HEK293 (cell line): Measurements from ENCODE around the gene WFS1.

Source experiments
- CTCF ChIA-PET: fragments of 350-600 bp; formaldehyde crosslinking; extraction: SDS; loops from one replicate; lab custom pipeline; 2021; ENCODE audit warnings: antibody characterized with exemption; lab: Yijun Ruan, JAX
- POLR2A ChIA-PET: fragments of 300-600 bp; formaldehyde crosslinking; extraction: SDS; loops from one replicate; lab custom pipeline; 2020; ENCODE audit warnings: antibody characterized with exemption, inconsistent platforms; lab: Yijun Ruan, JAX
- H3K27ac ChIP-seq: fragments of 200-500 bp; sonication (Bioruptor generic); 2 replicates; pipeline ENCODE4 v1.5.1; 2014; ENCODE audit warnings: low read depth, low read length, control low read depth, inconsistent platforms; ENCODE audit errors: extremely low read depth
- H3K36me3 ChIP-seq, 2 experiments: fragments of 200-500 bp in 1 of 2; sonication (Bioruptor generic) in 1 of 2; 1 replicate in 1 of 2; 2 replicates in 1 of 2; pipeline ENCODE4 v1.5.1; 2014 to 2017; ENCODE audit warnings: inconsistent platforms in 2 of 2, low read length in 2 of 2; ENCODE audit not compliant: control insufficient read depth in 2 of 2, insufficient read depth in 1 of 2
- H3K4me1 ChIP-seq: fragments of 200-500 bp; sonication (Bioruptor generic); 2 replicates; pipeline ENCODE4 v1.5.1; 2014; ENCODE audit warnings: mild to moderate bottlenecking, low read length, inconsistent platforms; ENCODE audit not compliant: control insufficient read depth, insufficient read depth
- H3K4me3 ChIP-seq: 2 replicates; pipeline ENCODE4 v1.5.1; 2011; ENCODE audit warnings: low read depth, mild to moderate bottlenecking, control low read depth, low read length, moderate library complexity
- H3K9me3 ChIP-seq: fragments of 200-500 bp; sonication (Bioruptor generic); 2 replicates; pipeline ENCODE4 v1.5.1; 2014; ENCODE audit warnings: low read depth, low read length, inconsistent platforms; ENCODE audit not compliant: control insufficient read depth, insufficient read depth
- MYNN ChIP-seq: fragments of 450-650 bp; formaldehyde crosslinking; IDR thresholded peaks from 2 replicates; pipeline ENCODE4 v1.5.1; 2016; ENCODE audit warnings: missing biosample characterization, missing genetic modification characterization, borderline replicate concordance
- TCF7L2 ChIP-seq: IDR thresholded peaks from 2 replicates; pipeline ENCODE4 v1.6.1; 2011; ENCODE audit warnings: low read depth, mild to moderate bottlenecking, inconsistent platforms, low read length, moderate library complexity, borderline replicate concordance
- WT1 ChIP-seq: fragments of 450-650 bp; formaldehyde crosslinking; IDR thresholded peaks from 2 replicates; pipeline ENCODE4 v1.5.1; 2016; ENCODE audit warnings: missing biosample characterization, missing genetic modification characterization
- ZBTB48 ChIP-seq: fragments of 450-650 bp; formaldehyde crosslinking; IDR thresholded peaks from 2 replicates; pipeline ENCODE4 v1.5.1; 2016; ENCODE audit warnings: missing biosample characterization, missing genetic modification characterization
- ZBTB7A ChIP-seq: fragments of 450-650 bp; formaldehyde crosslinking; IDR thresholded peaks from 2 replicates; pipeline ENCODE4 v1.5.1; 2016; ENCODE audit warnings: low read depth, missing biosample characterization, missing genetic modification characterization
- ZNF140 ChIP-seq: fragments of 450-650 bp; formaldehyde crosslinking; IDR thresholded peaks from 2 replicates; pipeline ENCODE4 v1.5.1; 2016; ENCODE audit warnings: missing biosample characterization, missing genetic modification characterization
- ZNF501 ChIP-seq: fragments of 450-650 bp; formaldehyde crosslinking; IDR thresholded peaks from 2 replicates; pipeline ENCODE4 v1.5.1; 2016; ENCODE audit warnings: missing biosample characterization, missing genetic modification characterization
- ZNF558 ChIP-seq: fragments of 450-650 bp; formaldehyde crosslinking; IDR thresholded peaks from 2 replicates; pipeline ENCODE4 v1.5.1; 2016; ENCODE audit warnings: missing biosample characterization, missing genetic modification characterization
- ZNF561 ChIP-seq: fragments of 450-650 bp; IDR thresholded peaks from 2 replicates; pipeline ENCODE4 v1.5.1; 2018; ENCODE audit warnings: missing biosample characterization, missing genetic modification characterization, borderline replicate concordance
- ZNF624 ChIP-seq: fragments of 450-650 bp; formaldehyde crosslinking; IDR thresholded peaks from 2 replicates; pipeline ENCODE4 v1.5.1; 2017; ENCODE audit warnings: missing biosample characterization, missing genetic modification characterization
- ZNF785 ChIP-seq: fragments of 450-650 bp; formaldehyde crosslinking; IDR thresholded peaks from 2 replicates; pipeline ENCODE4 v1.5.1; 2016; ENCODE audit warnings: missing biosample characterization, missing genetic modification characterization
- ZSCAN23 ChIP-seq: fragments of 450-650 bp; formaldehyde crosslinking; IDR thresholded peaks from 2 replicates; pipeline ENCODE4 v1.5.1; 2016; ENCODE audit warnings: missing biosample characterization, missing genetic modification characterization
- TF ChIP-seq, protein P1 (sequence below): fragments of 450-650 bp; formaldehyde crosslinking; IDR thresholded peaks from 2 replicates; pipeline ENCODE4 v1.5.1; 2016; ENCODE audit warnings: missing biosample characterization, missing genetic modification characterization
- TF ChIP-seq, protein P2 (sequence below): IDR thresholded peaks from 2 replicates; pipeline ENCODE4 v1.6.1; 2011; ENCODE audit warnings: mild to moderate bottlenecking, low read depth, low read length, borderline replicate concordance
- TF ChIP-seq, protein P3 (sequence below): fragments of 450-650 bp; formaldehyde crosslinking; IDR thresholded peaks from 2 replicates; pipeline ENCODE4 v1.5.1; 2017; ENCODE audit warnings: missing biosample characterization, missing genetic modification characterization
- TF ChIP-seq, protein P4 (sequence below): fragments of 450-650 bp; formaldehyde crosslinking; IDR thresholded peaks from 2 replicates; pipeline ENCODE4 v1.5.1; 2016; ENCODE audit warnings: missing biosample characterization, missing genetic modification characterization

The WFS1 gene

DNA sequence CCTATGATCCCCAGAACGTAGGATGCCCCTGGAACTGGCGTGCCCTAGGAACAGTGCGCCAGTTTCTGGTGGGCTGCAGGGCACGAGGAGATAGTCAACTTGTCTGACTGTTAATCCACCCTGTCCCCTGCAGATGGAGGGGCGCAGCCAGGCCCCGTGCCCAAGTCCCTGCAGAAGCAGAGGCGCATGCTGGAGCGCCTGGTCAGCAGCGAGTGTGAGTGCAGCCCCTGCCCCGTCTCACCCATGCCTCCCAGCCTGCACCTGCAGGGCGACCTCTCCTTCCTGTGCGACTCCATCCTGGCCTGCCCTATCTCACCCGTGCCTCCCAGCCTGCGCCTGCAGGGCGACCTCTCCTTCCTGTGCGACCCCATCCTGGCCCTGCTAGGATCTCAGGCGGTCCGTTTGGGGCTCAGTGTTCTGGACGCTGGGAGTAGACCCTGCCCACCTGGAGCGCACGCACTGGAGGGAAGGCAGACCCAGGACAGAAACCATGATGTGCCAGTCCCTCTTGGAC, 22.2 kb downstream of the WFS1 start:
- no peaks in the 10 kb centered on the region for H3K4me1 ChIP-seq
- no peaks in the 10 kb centered on the region for H3K9me3 ChIP-seq
- ChIA-PET POLR2A (no interaction called here), CTCF (no interaction called here)
- H3K27ac ChIP-seq, result no peak overlapping the region
- H3K36me3 ChIP-seq, result peaks cover 0 to 70% of the 10 kb centered on the region in 2 experiments; a peak in 1 of 3 replicates
- TF ChIP-seq TCF7L2 (no peak), ZNF501 (tag by site-specific recombination) (no peak), ZNF558 (tag by site-specific recombination) (no peak), ZNF140 (tag by site-specific recombination) (no peak), ZNF624 (tag by site-specific recombination) (no peak)
- TF ChIP-seq, protein P1, sequence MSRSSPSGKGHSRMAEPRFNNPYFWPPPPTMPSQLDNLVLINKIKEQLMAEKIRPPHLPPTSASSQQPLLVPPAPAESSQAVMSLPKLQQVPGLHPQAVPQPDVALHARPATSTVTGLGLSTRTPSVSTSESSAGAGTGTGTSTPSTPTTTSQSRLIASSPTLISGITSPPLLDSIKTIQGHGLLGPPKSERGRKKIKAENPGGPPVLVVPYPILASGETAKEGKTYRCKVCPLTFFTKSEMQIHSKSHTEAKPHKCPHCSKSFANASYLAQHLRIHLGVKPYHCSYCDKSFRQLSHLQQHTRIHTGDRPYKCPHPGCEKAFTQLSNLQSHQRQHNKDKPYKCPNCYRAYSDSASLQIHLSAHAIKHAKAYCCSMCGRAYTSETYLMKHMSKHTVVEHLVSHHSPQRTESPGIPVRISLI (tag by site-specific recombination), result no peak
- TF ChIP-seq, protein P2, sequence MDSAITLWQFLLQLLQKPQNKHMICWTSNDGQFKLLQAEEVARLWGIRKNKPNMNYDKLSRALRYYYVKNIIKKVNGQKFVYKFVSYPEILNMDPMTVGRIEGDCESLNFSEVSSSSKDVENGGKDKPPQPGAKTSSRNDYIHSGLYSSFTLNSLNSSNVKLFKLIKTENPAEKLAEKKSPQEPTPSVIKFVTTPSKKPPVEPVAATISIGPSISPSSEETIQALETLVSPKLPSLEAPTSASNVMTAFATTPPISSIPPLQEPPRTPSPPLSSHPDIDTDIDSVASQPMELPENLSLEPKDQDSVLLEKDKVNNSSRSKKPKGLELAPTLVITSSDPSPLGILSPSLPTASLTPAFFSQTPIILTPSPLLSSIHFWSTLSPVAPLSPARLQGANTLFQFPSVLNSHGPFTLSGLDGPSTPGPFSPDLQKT, result no peak
- TF ChIP-seq, protein P3, sequence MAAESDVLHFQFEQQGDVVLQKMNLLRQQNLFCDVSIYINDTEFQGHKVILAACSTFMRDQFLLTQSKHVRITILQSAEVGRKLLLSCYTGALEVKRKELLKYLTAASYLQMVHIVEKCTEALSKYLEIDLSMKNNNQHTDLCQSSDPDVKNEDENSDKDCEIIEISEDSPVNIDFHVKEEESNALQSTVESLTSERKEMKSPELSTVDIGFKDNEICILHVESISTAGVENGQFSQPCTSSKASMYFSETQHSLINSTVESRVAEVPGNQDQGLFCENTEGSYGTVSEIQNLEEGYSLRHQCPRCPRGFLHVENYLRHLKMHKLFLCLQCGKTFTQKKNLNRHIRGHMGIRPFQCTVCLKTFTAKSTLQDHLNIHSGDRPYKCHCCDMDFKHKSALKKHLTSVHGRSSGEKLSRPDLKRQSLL (tag by site-specific recombination), result no peak
- H3K4me3 ChIP-seq, result no peak overlapping the region

DNA sequence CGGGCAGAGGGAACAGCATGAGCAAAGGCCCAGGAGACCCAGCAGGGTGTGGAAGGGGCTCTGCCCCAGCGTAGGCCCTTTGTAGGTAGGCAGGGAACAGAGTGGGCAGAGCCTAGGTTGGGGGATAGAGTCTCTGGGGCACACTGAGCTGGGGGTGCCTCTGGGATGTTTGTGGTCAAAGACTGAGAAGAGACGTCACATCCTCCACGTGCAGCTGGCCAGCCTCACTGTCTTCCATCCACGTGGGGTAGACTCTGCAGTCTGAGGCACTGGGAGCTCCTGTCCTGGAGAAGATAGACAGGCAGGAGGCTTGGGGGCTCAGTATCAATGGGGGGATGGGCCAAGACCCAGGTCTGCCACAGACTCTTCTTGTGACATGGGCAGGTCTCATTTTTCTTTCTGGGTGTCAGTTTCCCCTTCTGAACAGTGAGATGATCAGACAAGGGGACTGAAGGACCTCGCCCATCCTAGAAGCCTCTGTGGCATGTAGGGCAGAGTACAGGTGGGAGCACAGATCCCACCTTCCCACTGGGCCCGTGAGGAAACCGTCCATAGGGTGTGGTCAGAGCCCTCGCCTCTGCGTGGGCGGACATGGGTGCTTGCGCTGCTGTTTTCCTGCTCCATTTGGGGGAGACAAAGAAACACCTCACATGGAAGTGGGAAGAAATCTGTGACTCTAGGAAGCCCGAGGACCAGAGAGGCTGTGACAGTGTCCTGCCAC, 22.9 kb downstream of the WFS1 start:
- no peak overlapping the region for H3K27ac ChIP-seq
- ChIA-PET CTCF (no interaction called here), POLR2A (no interaction called here)
- TF ChIP-seq, protein P4, sequence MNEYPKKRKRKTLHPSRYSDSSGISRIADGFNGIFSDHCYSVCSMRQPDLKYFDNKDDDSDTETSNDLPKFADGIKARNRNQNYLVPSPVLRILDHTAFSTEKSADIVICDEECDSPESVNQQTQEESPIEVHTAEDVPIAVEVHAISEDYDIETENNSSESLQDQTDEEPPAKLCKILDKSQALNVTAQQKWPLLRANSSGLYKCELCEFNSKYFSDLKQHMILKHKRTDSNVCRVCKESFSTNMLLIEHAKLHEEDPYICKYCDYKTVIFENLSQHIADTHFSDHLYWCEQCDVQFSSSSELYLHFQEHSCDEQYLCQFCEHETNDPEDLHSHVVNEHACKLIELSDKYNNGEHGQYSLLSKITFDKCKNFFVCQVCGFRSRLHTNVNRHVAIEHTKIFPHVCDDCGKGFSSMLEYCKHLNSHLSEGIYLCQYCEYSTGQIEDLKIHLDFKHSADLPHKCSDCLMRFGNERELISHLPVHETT, result no peak
- TF ChIP-seq ZBTB7A (tag by site-specific recombination) (no peak), WT1 (no peak), ZNF561 (no peak), ZBTB48 (no peak), ZNF785 (tag by site-specific recombination) (no peak)
- H3K36me3 ChIP-seq, result peaks cover 0 to 69% of the 10 kb centered on the region in 2 experiments; a peak in 1 of 3 replicates
- no peaks in the 10 kb centered on the region for H3K4me1 ChIP-seq
- H3K4me3 ChIP-seq, result no peak overlapping the region
- H3K9me3 ChIP-seq, result no peaks in the 10 kb centered on the region

DNA sequence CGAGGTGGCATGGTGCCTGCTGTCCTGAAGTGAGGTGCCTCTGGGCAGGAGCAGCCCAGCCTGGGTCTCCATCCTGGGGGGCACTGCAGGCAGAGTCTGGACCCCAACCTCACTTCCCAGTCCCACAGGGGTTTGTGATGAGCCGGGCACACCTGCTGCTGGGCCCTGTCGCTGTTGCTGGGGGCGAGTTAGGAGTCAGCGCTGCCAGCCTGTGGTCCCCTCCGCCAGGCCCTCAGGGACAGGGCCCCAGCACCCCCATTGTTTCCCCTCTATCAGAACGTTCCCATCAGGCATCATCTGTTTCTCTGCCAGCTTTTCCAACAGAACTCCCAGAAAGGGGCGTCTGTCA, 23.4 kb downstream of the WFS1 start:
- ChIA-PET CTCF (no interaction called here), POLR2A (no interaction called here)
- H3K27ac ChIP-seq, result no peak overlapping the region
- peaks cover 0 to 70% of the 10 kb centered on the region in 2 experiments; a peak in 1 of 3 replicates for H3K36me3 ChIP-seq
- no peak for TF ChIP-seq ZSCAN23
- TF ChIP-seq MYNN (tag by site-specific recombination), result no peak
- no peaks in the 10 kb centered on the region for H3K4me1 ChIP-seq
- H3K4me3 ChIP-seq, result no peak overlapping the region
- H3K9me3 ChIP-seq, result no peaks in the 10 kb centered on the region
